H1 (cell line): Measurements from ENCODE around the gene EPM2A. TPM values are rescaled to one million over a fixed set of nuclear protein-coding genes. Genes with fewer than 3 reads are reported as not detected.

Experiments used
- CTCF ChIA-PET: fragments of 300-600 bp; sonication (Branson Sonifier 250); formaldehyde crosslinking; loops from one replicate; lab custom pipeline; 2021; ENCODE audit not compliant: partially characterized antibody; lab: Charles Lee
- POLR2A ChIA-PET: fragments of 300-600 bp; sonication (Branson Sonifier 250); formaldehyde crosslinking; loops from one replicate; lab custom pipeline; 2021; ENCODE audit warnings: inconsistent platforms; ENCODE audit not compliant: partially characterized antibody; lab: Charles Lee
- DNase-seq, 2 experiments: peaks; one replicate each; pipeline versions ENCODE4 v3.0.0 to v3.0.0-alpha.2; 2010 to 2022; ENCODE audit warnings: low spot score in 2 of 2, low read depth in 1 of 2, mixed read lengths in 1 of 2
- FAIRE-seq: peaks from 2 replicates; lab custom pipeline; 2011; peaks lifted over from hg19 to GRCh38; lab: Jason Lieb, UNC
- H2AFZ ChIP-seq: 2 replicates; pipeline ENCODE4 v1.8.1; 2012; ENCODE audit warnings: low read length, inconsistent platforms
- H2AK5ac ChIP-seq: 2 replicates; pipeline ENCODE4 v1.6.1; 2013; ENCODE audit warnings: low read depth, low read length
- H2BK120ac ChIP-seq: replicated peaks from 2 replicates; pipeline ENCODE3; 2013; ENCODE audit warnings: low read depth, low read length, inconsistent platforms
- H2BK12ac ChIP-seq: 2 replicates; pipeline ENCODE4 v1.6.1; 2013; ENCODE audit warnings: low read depth, low read length
- H2BK15ac ChIP-seq: 2 replicates; pipeline ENCODE4 v1.6.1; 2013; ENCODE audit warnings: low read length
- H2BK20ac ChIP-seq: 2 replicates; pipeline ENCODE4 v1.6.1; 2013; ENCODE audit warnings: low read length
- H2BK5ac ChIP-seq: 2 replicates; pipeline ENCODE4 v1.6.1; 2013; ENCODE audit warnings: low read depth, low read length
- H3K14ac ChIP-seq: 2 replicates; pipeline ENCODE4 v1.6.1; 2013; ENCODE audit warnings: inconsistent platforms; ENCODE audit not compliant: insufficient read length
- H3K18ac ChIP-seq: 2 replicates; pipeline ENCODE4 v1.6.1; 2013; ENCODE audit warnings: low read length; ENCODE audit errors: extremely low read depth
- H3K23ac ChIP-seq: 2 replicates; pipeline ENCODE4 v1.6.1; 2013; ENCODE audit warnings: inconsistent platforms; ENCODE audit not compliant: insufficient read length
- H3K23me2 ChIP-seq: 2 replicates; pipeline ENCODE4 v1.6.1; 2013; ENCODE audit warnings: low read depth, low read length
- H3K27ac ChIP-seq: 2 replicates; pipeline ENCODE4 v1.6.1; 2011; ENCODE audit warnings: low read depth, low read length, inconsistent platforms
- H3K27me3 ChIP-seq, 4 experiments: replicated peaks in 1 of 4; 1 replicate in 1 of 4; 2 replicates in 3 of 4; pipeline versions ENCODE4 v1.6.1 to v1.8.1; 2011 to 2013; ENCODE audit warnings: low read length in 3 of 4, mild to moderate bottlenecking in 3 of 4, inconsistent platforms in 2 of 4, mixed read lengths in 2 of 4, moderate library complexity in 1 of 4; ENCODE audit not compliant: control insufficient read depth in 3 of 4, insufficient read depth in 3 of 4; ENCODE audit errors: extremely low read depth in 1 of 4
- H3K36me3 ChIP-seq, 4 experiments: 2 replicates each; pipeline versions ENCODE4 v1.6.1 to v1.8.1; 2011 to 2013; ENCODE audit warnings: mild to moderate bottlenecking in 4 of 4, low read length in 3 of 4, moderate library complexity in 2 of 4, control low read depth in 1 of 4, inconsistent platforms in 1 of 4; ENCODE audit not compliant: insufficient read depth in 4 of 4, control insufficient read depth in 2 of 4
- H3K4ac ChIP-seq: replicated peaks from 2 replicates; pipeline ENCODE3; 2013; ENCODE audit warnings: low read length, low read depth, mixed read lengths, inconsistent platforms; ENCODE audit not compliant: insufficient read length
- H3K4me1 ChIP-seq, 4 experiments: replicated peaks in 1 of 4; 1 replicate in 1 of 4; 2 replicates in 3 of 4; pipeline versions ENCODE4 v1.6.1 to v1.8.1; 2011 to 2013; ENCODE audit warnings: low read length in 3 of 4, inconsistent platforms in 2 of 4, mixed read lengths in 1 of 4; ENCODE audit not compliant: insufficient read depth in 4 of 4, control insufficient read depth in 3 of 4
- H3K4me2 ChIP-seq, 2 experiments: 2 replicates each; pipeline versions ENCODE4 v1.6.1 to v1.8.1; 2011 to 2013; ENCODE audit warnings: low read depth in 2 of 2, low read length in 2 of 2, control low read depth in 1 of 2, inconsistent platforms in 1 of 2, mild to moderate bottlenecking in 1 of 2; ENCODE audit not compliant: insufficient read depth in 1 of 2
- H3K4me3 ChIP-seq, 4 experiments: fragments of 200-600, 300-600 bp in 1 of 4; sonication (generic), shearing (Covaris generic), sonication (Bioruptor Twin) in 1 of 4; 2 replicates each; pipeline versions ENCODE4 v1.5.1 to v1.8.1; 2011 to 2016; ENCODE audit warnings: low read length in 4 of 4, low read depth in 3 of 4, control low read depth in 2 of 4, inconsistent platforms in 2 of 4, mild to moderate bottlenecking in 2 of 4, mixed read lengths in 1 of 4, moderate library complexity in 1 of 4; ENCODE audit not compliant: insufficient read depth in 2 of 4; ENCODE audit errors: extremely low read depth in 1 of 4
- H3K56ac ChIP-seq: replicated peaks from 2 replicates; pipeline ENCODE3; 2013; ENCODE audit warnings: low read depth, mild to moderate bottlenecking, mixed read lengths, low read length, inconsistent platforms; ENCODE audit not compliant: insufficient read length
- H3K79me1 ChIP-seq: 2 replicates; pipeline ENCODE4 v1.6.1; 2013; ENCODE audit warnings: low read depth, low read length, control low read depth
- H3K79me2 ChIP-seq, 2 experiments: 2 replicates each; pipeline versions ENCODE4 v1.6.1 to v1.8.1; 2012 to 2013; ENCODE audit warnings: low read length in 2 of 2, mild to moderate bottlenecking in 2 of 2, inconsistent platforms in 1 of 2; ENCODE audit not compliant: insufficient read depth in 2 of 2, control insufficient read depth in 1 of 2
- H3K9ac ChIP-seq, 4 experiments: replicated peaks in 1 of 4; 1 replicate in 1 of 4; 2 replicates in 3 of 4; pipeline versions ENCODE4 v1.6.1 to v1.8.1; 2011 to 2013; ENCODE audit warnings: low read depth in 3 of 4, low read length in 3 of 4, control low read depth in 2 of 4, mild to moderate bottlenecking in 2 of 4, moderate library complexity in 2 of 4, inconsistent platforms in 1 of 4; ENCODE audit errors: extremely low read depth in 1 of 4
- H3K9me3 ChIP-seq, 2 experiments: 2 replicates each; pipeline versions ENCODE4 v1.6.1 to v1.8.1; 2012 to 2013; ENCODE audit warnings: mild to moderate bottlenecking in 2 of 2, moderate library complexity in 2 of 2, control low read depth in 1 of 2, inconsistent platforms in 1 of 2, low read depth in 1 of 2, low read length in 1 of 2, mixed read lengths in 1 of 2; ENCODE audit not compliant: insufficient read depth in 2 of 2
- H4K20me1 ChIP-seq, 2 experiments: replicated peaks in 1 of 2; 2 replicates each; pipeline versions ENCODE3 to v1.8.1; 2011 to 2013; ENCODE audit warnings: inconsistent platforms in 2 of 2, low read length in 2 of 2, mild to moderate bottlenecking in 1 of 2; ENCODE audit not compliant: insufficient read depth in 2 of 2, control insufficient read depth in 1 of 2
- H4K5ac ChIP-seq: 2 replicates; pipeline ENCODE4 v1.6.1; 2013; ENCODE audit warnings: low read length, low read depth, mixed read lengths, inconsistent platforms; ENCODE audit not compliant: insufficient read length
- H4K8ac ChIP-seq: 2 replicates; pipeline ENCODE4 v1.8.0; 2013; ENCODE audit warnings: mild to moderate bottlenecking, moderate library complexity, low read length, inconsistent platforms; ENCODE audit not compliant: insufficient read depth; ENCODE audit errors: extremely low read depth
- H4K91ac ChIP-seq: replicated peaks from 2 replicates; pipeline ENCODE3; 2013; ENCODE audit warnings: low read length, mixed read lengths, inconsistent platforms; ENCODE audit not compliant: insufficient read length
- ASH2L ChIP-seq: fragments of 200-600, 300-600 bp; sonication (generic); IDR thresholded peaks from one replicate; pipeline ENCODE4 v1.7.1; 2017; ENCODE audit warnings: low read length
- BACH1 ChIP-seq: IDR thresholded peaks from 2 replicates; pipeline ENCODE4 v1.6.1; 2012; ENCODE audit warnings: low read length, improper control_type of control experiment
- CBX8 ChIP-seq: fragments of 300-800, 300-1000 bp; sonication (generic); IDR thresholded peaks from 2 replicates; pipeline ENCODE4 v1.7.1; 2016; ENCODE audit warnings: low read depth, low read length, borderline replicate concordance
- CHD1 ChIP-seq: IDR thresholded peaks from 2 replicates; pipeline ENCODE4 v1.6.1; 2012; ENCODE audit warnings: low read depth, low read length, improper control_type of control experiment
- E2F6 ChIP-seq: IDR thresholded peaks from 2 replicates; pipeline ENCODE4 v1.6.1; 2012; ENCODE audit warnings: inconsistent platforms
- GABPA ChIP-seq: IDR thresholded peaks from 2 replicates; pipeline ENCODE4 v1.6.1; 2011; ENCODE audit warnings: mild to moderate bottlenecking, low read length, moderate library complexity, borderline replicate concordance; ENCODE audit not compliant: insufficient read depth
- MAFK ChIP-seq: IDR thresholded peaks from 2 replicates; pipeline ENCODE4 v1.6.1; 2012; ENCODE audit warnings: low read depth, mild to moderate bottlenecking, improper control_type of control experiment, low read length
- NRF1 ChIP-seq: IDR thresholded peaks from 2 replicates; pipeline ENCODE4 v1.6.1; 2011; ENCODE audit warnings: mild to moderate bottlenecking, low read depth, low read length, improper control_type of control experiment
- POLR2A ChIP-seq, 2 experiments: IDR thresholded peaks; 1 replicate in 1 of 2; 2 replicates in 1 of 2; pipeline ENCODE4 v1.6.1; 2011; ENCODE audit warnings: low read depth in 2 of 2, low read length in 2 of 2, mild to moderate bottlenecking in 2 of 2; ENCODE audit errors: control extremely low read depth in 1 of 2
- RNF2 ChIP-seq: fragments of 200-900, 300-1000 bp; sonication (generic); IDR thresholded peaks from 2 replicates; pipeline ENCODE4 v1.7.1; 2016; ENCODE audit warnings: borderline replicate concordance, low read depth, mild to moderate bottlenecking, antibody characterized with exemption, low read length; ENCODE audit not compliant: poor library complexity, severe bottlenecking; ENCODE audit errors: missing control alignments
- SAP30 ChIP-seq: fragments of 300-600 bp; sonication (generic); IDR thresholded peaks from 2 replicates; pipeline ENCODE4 v1.7.1; 2012; ENCODE audit warnings: low read length, moderate library complexity, mild to moderate bottlenecking, inconsistent platforms; ENCODE audit not compliant: insufficient read depth, insufficient replicate concordance
- SIX5 ChIP-seq: IDR thresholded peaks from 2 replicates; pipeline ENCODE4 v1.6.1; 2011; ENCODE audit warnings: mild to moderate bottlenecking, low read depth, low read length
- TAF7 ChIP-seq: optimal IDR thresholded peaks from 2 replicates; pipeline ENCODE3; 2011; ENCODE audit warnings: low read depth, mild to moderate bottlenecking, inconsistent platforms, low read length, moderate library complexity, borderline replicate concordance
- YY1 ChIP-seq: IDR thresholded peaks from 2 replicates; pipeline ENCODE4 v1.6.1; 2011; ENCODE audit warnings: low read depth, mild to moderate bottlenecking, low read length
- ZNF274 ChIP-seq: IDR thresholded peaks from 2 replicates; pipeline ENCODE4 v1.7.0; 2012; ENCODE audit warnings: low read length, borderline replicate concordance; ENCODE audit errors: extremely low read depth
- polyA plus RNA-seq, 7 experiments: library from polyadenylated mRNA; depleted of rRNA in 3 of 7; stranded (reverse) in 5 of 7; unstranded in 2 of 7; fragments of >200 nt in 5 of 7; fragments of 200-250 nt in 2 of 7; gene quantifications; 1 replicate in 5 of 7; 2 replicates in 1 of 7; 4 replicates in 1 of 7; pipeline versions ENCODE4 v1.2.1 to v1.2.3, GENCODE V29; 2011 to 2013; ENCODE audit warnings: missing spikeins in 2 of 7, mixed read lengths in 2 of 7
- total RNA-seq: library from RNA; stranded (reverse); fragmentation: NEBNext Ultra II Directional; extraction: Animal tissue kit (Norgen Biotek cat#: 25700); gene quantifications from 2 replicates; pipeline ENCODE4 v1.2.1, GENCODE V29; 2021

Gene EPM2A
- total and polyA plus RNA-seq, 2 of the 8 experiments (the other 6 are each of a cell fraction or from before 2014, with no cell fraction given) = 2.3 to 6.2 TPM

DNA sequence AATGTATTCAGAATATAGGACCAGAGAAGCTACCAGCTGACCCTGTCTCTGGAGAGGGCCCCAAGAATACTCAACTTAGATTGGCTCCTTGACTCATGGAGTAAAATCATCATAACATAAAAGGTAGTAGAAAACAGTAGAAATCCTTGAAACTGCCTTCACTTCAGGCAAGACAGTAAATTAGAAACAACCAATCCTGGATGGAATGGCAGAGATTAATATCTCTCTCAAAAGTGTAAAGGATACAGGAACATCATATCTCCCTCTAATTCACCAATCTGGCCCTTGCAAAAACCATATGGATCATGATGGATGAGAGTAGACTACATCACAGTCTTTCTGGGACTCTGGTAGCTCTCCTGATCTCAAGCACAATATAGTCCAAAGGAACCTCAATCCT, 20.4 kb upstream of the EPM2A start:
- FAIRE-seq (no peak), DNase-seq (no peak)
- Histone ChIP-seq H2BK15ac (no peak overlapping the region), H3K4me3 (no peak overlapping the region), H3K9me3 (no peaks in the 10 kb centered on the region), H3K79me1 (no peaks in the 10 kb centered on the region), H3K56ac (no peak overlapping the region), H3K27ac (no peak overlapping the region), H3K23ac (no peak overlapping the region), H3K14ac (no peak overlapping the region), H4K8ac (no peak overlapping the region), H3K18ac (no peak overlapping the region), H4K91ac (no peak overlapping the region), H3K4me2 (no peak overlapping the region), H2AK5ac (no peak overlapping the region), H2BK20ac (no peak overlapping the region), H2AFZ (no peak overlapping the region), H3K4me1 (no peaks in the 10 kb centered on the region), H3K36me3 (no peaks in the 10 kb centered on the region), H3K27me3 (no peaks in the 10 kb centered on the region), H2BK5ac (no peak overlapping the region), H2BK12ac (no peak overlapping the region), H3K23me2 (no peaks in the 10 kb centered on the region), H3K4ac (no peak overlapping the region), H4K5ac (no peak overlapping the region), H2BK120ac (no peak overlapping the region), H3K9ac (no peak overlapping the region), H4K20me1 (no peaks in the 10 kb centered on the region), H3K79me2 (no peaks in the 10 kb centered on the region)
- POLR2A ChIA-PET = no interaction called here
- TF ChIP-seq YY1 = no peak
- TF ChIP-seq TAF7 = no peak
- TF ChIP-seq NRF1 = no peak
- no peak for TF ChIP-seq RNF2
- TF ChIP-seq ZNF274 = no peak
- TF ChIP-seq POLR2A (IDR thresholded peaks at IDR 0.05; ENCODE audit: control extremely low read depth in 1 of 2, low read depth in 2 of 2, low read length in 2 of 2) = no peak
- no peak for TF ChIP-seq BACH1
- no peak for TF ChIP-seq MAFK
- no peak for TF ChIP-seq ASH2L
- TF ChIP-seq GABPA = no peak
- TF ChIP-seq SIX5 = no peak
- TF ChIP-seq CHD1 = no peak
- no peak for TF ChIP-seq SAP30
- TF ChIP-seq E2F6 = no peak
- no peak for TF ChIP-seq CBX8
- CTCF ChIA-PET = no interaction called here
